ENCODE data around the gene NKAIN1. TPM values are rescaled to one million over a fixed set of nuclear protein-coding genes. Genes with fewer than 3 reads are reported as not detected.

Gene NKAIN1
- total RNA-seq, 4 donors from 2014 or later: 0.55 TPM; not detected in 3

GRCh38 chr1:31159323-31159722 lies 80.4 kb downstream of the NKAIN1 start:
- H3K4me3 ChIP-seq: no peak overlapping the region
- H3K27ac ChIP-seq: no peak overlapping the region
- DNase-seq: no peak
- no peaks in the 10 kb centered on the region for H3K27me3 ChIP-seq
- no peaks in the 10 kb centered on the region for H3K9me3 ChIP-seq
- TF ChIP-seq POLR2A (IDR thresholded peaks at IDR 0.05) (no peak), CTCF (IDR thresholded peaks at IDR 0.05) (no peak)
- peaks cover 0 to 4% of the 10 kb centered on the region in 2 donors for H3K4me1 ChIP-seq
- intact Hi-C loops (cut with DNase I; ENCODE audit: low total_unique reads): no loop called here
- no peaks in the 10 kb centered on the region for H3K36me3 ChIP-seq

- no peaks in the 10 kb centered on the region for H3K36me3 ChIP-seq
- H3K4me1 ChIP-seq: peaks cover 0 to 4% of the 10 kb centered on the region in 2 donors
- intact Hi-C loops (cut with DNase I; ENCODE audit: low total_unique reads): no loop called here
- no peaks in the 10 kb centered on the region for H3K27me3 ChIP-seq
- H3K9me3 ChIP-seq: no peaks in the 10 kb centered on the region
- DNase-seq: peak; percentile 38 to 56
- H3K4me3 ChIP-seq: peak overlapping the region; percentile 65 to 66
- peak in 1 of 2 donors; percentile 12 for TF ChIP-seq POLR2A (IDR thresholded peaks at IDR 0.05)
- peak; percentile 3 to 46 (median 26) for TF ChIP-seq CTCF (IDR thresholded peaks at IDR 0.05)
- H3K27ac ChIP-seq: peak overlapping the region; percentile 64 to 84
Measured at GRCh38 chr1:31155216-31155806, 84.4 kb downstream of the NKAIN1 start.

- Histone ChIP-seq H3K27me3 (no peaks in the 10 kb centered on the region), H3K4me3 (peak overlapping the region; percentile 65 to 66), H3K36me3 (no peaks in the 10 kb centered on the region), H3K4me1 (peaks cover 0 to 4% of the 10 kb centered on the region in 2 donors), H3K9me3 (no peaks in the 10 kb centered on the region), H3K27ac (peak overlapping the region; percentile 71 to 84)
- TF ChIP-seq CTCF (IDR thresholded peaks at IDR 0.05) (no peak), POLR2A (IDR thresholded peaks at IDR 0.05) (no peak)
- peak; percentile 67 to 76 for DNase-seq
- intact Hi-C loops (cut with DNase I; ENCODE audit: low total_unique reads): no loop called here
Measured at GRCh38 chr1:31154632-31155215, 85.0 kb downstream of the NKAIN1 start.

GRCh38 chr1:31154000-31154631 lies 85.6 kb downstream of the NKAIN1 start:
- intact Hi-C loops (cut with DNase I; ENCODE audit: low total_unique reads): no loop called here
- Histone ChIP-seq H3K27me3 (no peaks in the 10 kb centered on the region), H3K36me3 (no peaks in the 10 kb centered on the region), H3K4me1 (peaks cover 0 to 4% of the 10 kb centered on the region in 2 donors), H3K4me3 (peak overlapping the region; percentile 65 to 66), H3K9me3 (no peaks in the 10 kb centered on the region), H3K27ac (peak overlapping the region in 1 of 2 donors; percentile 84)
- TF ChIP-seq POLR2A (IDR thresholded peaks at IDR 0.05) (no peak), CTCF (IDR thresholded peaks at IDR 0.05) (no peak)
- DNase-seq: no peak

GRCh38 chr1:31153423-31153822 lies 86.3 kb downstream of the NKAIN1 start:
- Histone ChIP-seq H3K9me3 (no peaks in the 10 kb centered on the region), H3K36me3 (no peaks in the 10 kb centered on the region), H3K4me1 (peaks cover 0 to 4% of the 10 kb centered on the region in 2 donors), H3K27me3 (no peaks in the 10 kb centered on the region), H3K4me3 (no peak overlapping the region), H3K27ac (no peak overlapping the region)
- TF ChIP-seq POLR2A (IDR thresholded peaks at IDR 0.05): no peak
- TF ChIP-seq CTCF (IDR thresholded peaks at IDR 0.05): no peak
- intact Hi-C loops (cut with DNase I; ENCODE audit: low total_unique reads): no loop called here
- no peak for DNase-seq

All from uterus (tissue), 4 donors.